GM23248 (cell line): ENCODE results near the gene PGA3.
"Not testable (repeated sequence)": the region's sequence is repeated elsewhere in the genome, so short reads cannot be mapped to it uniquely, and the experiment has no call there.

Source experiments
- EZH2 ChIP-seq: fragments of 200-600 bp; sonication (generic); IDR thresholded peaks from 2 replicates; pipeline ENCODE4 v1.6.1; 2018; ENCODE audit warnings: antibody characterized with exemption, mild to moderate bottlenecking; ENCODE audit not compliant: insufficient read depth, poor library complexity, severe bottlenecking
- EZH2phosphoT487 ChIP-seq: fragments of 200-600 bp; sonication (generic); IDR thresholded peaks from 2 replicates; pipeline ENCODE4 v1.6.1; 2018; ENCODE audit warnings: antibody characterized with exemption, moderate library complexity, mild to moderate bottlenecking, low read depth; ENCODE audit not compliant: insufficient read depth

- TF ChIP-seq EZH2, EZH2phosphoT487: not testable (repeated sequence)
Measured at GRCh38 chr11:61204502-61205059, 1.3 kb downstream of the PGA3 start.
